Measurements from ENCODE around the gene HOXD1.

GRCh38 chr2:176175709-176176607 lies 12.5 kb upstream of the HOXD1 start:
- TF ChIP-seq CTCF (IDR thresholded peaks at IDR 0.05 in 8 of 11, conservative IDR thresholded peaks at IDR 0.05 in 3 of 11), result no peak
- no peak for TF ChIP-seq POLR2A (IDR thresholded peaks at IDR 0.05)
- TF ChIP-seq POLR2AphosphoS5 (IDR thresholded peaks at IDR 0.05), result no peak
